K562 (cell line): Measurements from ENCODE around the gene TMEM234. TPM values are rescaled to one million over a fixed set of nuclear protein-coding genes. Genes with fewer than 3 reads are reported as not detected.

Source experiments
- BMI1 ChIP-seq: fragments of 150-350 bp; IDR thresholded peaks from 2 replicates; pipeline ENCODE4 v1.6.1; 2014; ENCODE audit warnings: low read length
- BRD4 ChIP-seq: fragments of 200-600 bp; sonication (generic); IDR thresholded peaks from 2 replicates; pipeline ENCODE4 v1.6.1; 2017; ENCODE audit warnings: inconsistent platforms
- CBX1 ChIP-seq: sonication (generic); IDR thresholded peaks from 2 replicates; pipeline ENCODE4 v1.6.1; 2016; ENCODE audit warnings: antibody characterized with exemption, low read depth, mild to moderate bottlenecking
- EP400 ChIP-seq: fragments of 450-650 bp; IDR thresholded peaks from 2 replicates; pipeline ENCODE4 v1.6.1; 2017; ENCODE audit warnings: antibody characterized with exemption, mild to moderate bottlenecking, moderate library complexity
- ETV6 ChIP-seq, 3 experiments: fragments of 150-350 bp in 1 of 3; sonication (generic) in 1 of 3; formaldehyde crosslinking in 1 of 3; IDR thresholded peaks; 2 replicates each; pipeline versions ENCODE4 v1.6.1 to v1.8.0; 2014 to 2022; ENCODE audit warnings: borderline replicate concordance in 2 of 3, low read depth in 2 of 3, antibody characterized with exemption in 1 of 3, low read length in 1 of 3, mild to moderate bottlenecking in 1 of 3, missing genetic modification reagents in 1 of 3
- GABPB1 ChIP-seq: sonication (generic); formaldehyde crosslinking; IDR thresholded peaks from 2 replicates; pipeline ENCODE4 v1.8.0; 2022; ENCODE audit warnings: mild to moderate bottlenecking, missing genetic modification reagents
- GATA2 ChIP-seq: sonication (generic); formaldehyde crosslinking; IDR thresholded peaks from 2 replicates; pipeline ENCODE4 v1.4.0; 2020; ENCODE audit warnings: mild to moderate bottlenecking, missing genetic modification reagents
- KLF1 ChIP-seq: fragments of 450-650 bp; IDR thresholded peaks from 2 replicates; pipeline ENCODE4 v1.6.1; 2016; ENCODE audit warnings: missing genetic modification characterization, missing compliant biosample characterization
- KLF6 ChIP-seq: fragments of 250-450 bp; sonication (Bioruptor Pico); IDR thresholded peaks from 2 replicates; pipeline ENCODE4 v1.4.0; 2020; ENCODE audit warnings: mild to moderate bottlenecking, moderate library complexity, borderline replicate concordance
- NR4A1 ChIP-seq, 2 experiments: fragments of 250-450 bp in 1 of 2; fragments of 450-650 bp in 1 of 2; sonication (Bioruptor Pico) in 1 of 2; IDR thresholded peaks; 2 replicates each; pipeline versions ENCODE4 v1.4.0 to v1.6.1; 2016 to 2020; ENCODE audit warnings: mild to moderate bottlenecking in 2 of 2, missing compliant biosample characterization in 1 of 2, missing genetic modification characterization in 1 of 2, moderate library complexity in 1 of 2
- PML ChIP-seq: IDR thresholded peaks from 2 replicates; pipeline ENCODE4 v1.6.1; 2012; ENCODE audit warnings: low read length, inconsistent platforms
- PRPF4 ChIP-seq: fragments of 200-400 bp; formaldehyde crosslinking; IDR thresholded peaks from one replicate; pipeline ENCODE4 v1.6.1; 2017; ENCODE audit warnings: low read length, low read depth, mild to moderate bottlenecking; ENCODE audit not compliant: insufficient read depth, poor library complexity, severe bottlenecking
- PURB ChIP-seq: sonication (generic); formaldehyde crosslinking; IDR thresholded peaks from 2 replicates; pipeline ENCODE4 v1.9.0; 2021; ENCODE audit warnings: low read depth, mild to moderate bottlenecking, missing genetic modification reagents
- RBBP5 ChIP-seq: fragments of 200-600 bp; sonication (generic); IDR thresholded peaks from 2 replicates; pipeline ENCODE4 v1.6.1; 2012; ENCODE audit warnings: borderline replicate concordance, mild to moderate bottlenecking, low read length, control low read depth, inconsistent platforms; ENCODE audit not compliant: insufficient read depth, poor library complexity, severe bottlenecking
- RNF2 ChIP-seq: sonication (generic); IDR thresholded peaks from 2 replicates; pipeline ENCODE4 v1.6.1; 2016
- SAP30 ChIP-seq: fragments of 200-600 bp; sonication (generic); IDR thresholded peaks from 2 replicates; pipeline ENCODE4 v1.6.1; 2012; ENCODE audit warnings: borderline replicate concordance, low read depth, mild to moderate bottlenecking, moderate library complexity, low read length, control low read depth, inconsistent platforms; ENCODE audit not compliant: insufficient read depth, poor library complexity, severe bottlenecking
- SLC30A9 ChIP-seq: fragments of 250-450 bp; sonication (Bioruptor Pico); IDR thresholded peaks from 2 replicates; pipeline ENCODE4 v1.8.0; 2022; ENCODE audit warnings: mild to moderate bottlenecking, moderate library complexity
- STAT5A ChIP-seq: IDR thresholded peaks from 2 replicates; pipeline ENCODE4 v1.6.1; 2012; ENCODE audit warnings: low read length, inconsistent platforms, borderline replicate concordance
- STAT5B ChIP-seq: fragments of 250-450 bp; sonication (Bioruptor Pico); IDR thresholded peaks from 2 replicates; pipeline ENCODE4 v1.8.0; 2021; ENCODE audit warnings: mild to moderate bottlenecking, inconsistent platforms
- TRIM24 ChIP-seq, 2 experiments: fragments of 450-650 bp; IDR thresholded peaks; 2 replicates each; pipeline ENCODE4 v1.6.1; 2016
- ZBTB17 ChIP-seq: fragments of 450-650 bp; formaldehyde crosslinking; IDR thresholded peaks from 2 replicates; pipeline ENCODE4 v1.4.0; 2020; ENCODE audit warnings: mild to moderate bottlenecking
- ZKSCAN1 ChIP-seq: fragments of 150-350 bp; IDR thresholded peaks from 2 replicates; pipeline ENCODE4 v1.6.1; 2016; ENCODE audit warnings: low read depth, low read length
- ZNF174 ChIP-seq: fragments of 250-450 bp; sonication (Bioruptor Pico); IDR thresholded peaks from 2 replicates; pipeline ENCODE4 v1.4.0; 2020; ENCODE audit warnings: mild to moderate bottlenecking
- ZNF311 ChIP-seq: fragments of 250-450 bp; sonication (Bioruptor Pico); IDR thresholded peaks from 2 replicates; pipeline ENCODE4 v1.4.0; 2020; ENCODE audit warnings: mild to moderate bottlenecking, moderate library complexity
- ZSCAN29 ChIP-seq: fragments of 450-650 bp; IDR thresholded peaks from 2 replicates; pipeline ENCODE4 v1.6.1; 2017
- polyA plus RNA-seq, 8 experiments: library from polyadenylated mRNA; depleted of rRNA in 4 of 8; stranded (reverse) in 5 of 8; unstranded in 3 of 8; fragments of >200 nt; fragmentation: Nextera tagmentation in 2 of 8; fragmentation: Illumina TruSeq in 1 of 8; extraction: Ambion mirVana in 2 of 8; extraction: Trizol in 1 of 8; gene quantifications; 2 replicates each; pipeline versions ENCODE4 v1.2.1 to v1.2.3, GENCODE V29; 2011 to 2014; ENCODE audit warnings: inconsistent platforms in 1 of 8, missing spikeins in 1 of 8
- total RNA-seq, 7 experiments: library from RNA; depleted of rRNA in 6 of 7; stranded (reverse); fragments of >200 nt in 6 of 7; fragmentation: Illumina TruSeq in 2 of 7; extraction: Trizol in 2 of 7; gene quantifications; 2 replicates each; pipeline versions ENCODE4 v1.2.1 to v1.2.3, GENCODE V29; 2011 to 2021; ENCODE audit warnings: low replicate concordance in 1 of 7
- TF ChIP-seq, protein P1 (sequence below), 2 experiments: fragments of 450-650 bp; conservative IDR thresholded peaks; 2 replicates each; pipeline ENCODE4 v1.6.1; 2017; ENCODE audit warnings: mild to moderate bottlenecking in 2 of 2, moderate library complexity in 2 of 2
- TF ChIP-seq, protein P2 (sequence below): IDR thresholded peaks from 3 replicates; pipeline ENCODE4 v1.6.1; 2011; ENCODE audit warnings: borderline replicate concordance, mild to moderate bottlenecking; ENCODE audit not compliant: insufficient read length, insufficient read depth

Gene TMEM234
- total and polyA plus RNA-seq, 9 of the 15 experiments (the other 6 are each of a cell fraction or from before 2014, with no cell fraction given): 5.0 to 12.9 (median 7.6) TPM

DNA sequence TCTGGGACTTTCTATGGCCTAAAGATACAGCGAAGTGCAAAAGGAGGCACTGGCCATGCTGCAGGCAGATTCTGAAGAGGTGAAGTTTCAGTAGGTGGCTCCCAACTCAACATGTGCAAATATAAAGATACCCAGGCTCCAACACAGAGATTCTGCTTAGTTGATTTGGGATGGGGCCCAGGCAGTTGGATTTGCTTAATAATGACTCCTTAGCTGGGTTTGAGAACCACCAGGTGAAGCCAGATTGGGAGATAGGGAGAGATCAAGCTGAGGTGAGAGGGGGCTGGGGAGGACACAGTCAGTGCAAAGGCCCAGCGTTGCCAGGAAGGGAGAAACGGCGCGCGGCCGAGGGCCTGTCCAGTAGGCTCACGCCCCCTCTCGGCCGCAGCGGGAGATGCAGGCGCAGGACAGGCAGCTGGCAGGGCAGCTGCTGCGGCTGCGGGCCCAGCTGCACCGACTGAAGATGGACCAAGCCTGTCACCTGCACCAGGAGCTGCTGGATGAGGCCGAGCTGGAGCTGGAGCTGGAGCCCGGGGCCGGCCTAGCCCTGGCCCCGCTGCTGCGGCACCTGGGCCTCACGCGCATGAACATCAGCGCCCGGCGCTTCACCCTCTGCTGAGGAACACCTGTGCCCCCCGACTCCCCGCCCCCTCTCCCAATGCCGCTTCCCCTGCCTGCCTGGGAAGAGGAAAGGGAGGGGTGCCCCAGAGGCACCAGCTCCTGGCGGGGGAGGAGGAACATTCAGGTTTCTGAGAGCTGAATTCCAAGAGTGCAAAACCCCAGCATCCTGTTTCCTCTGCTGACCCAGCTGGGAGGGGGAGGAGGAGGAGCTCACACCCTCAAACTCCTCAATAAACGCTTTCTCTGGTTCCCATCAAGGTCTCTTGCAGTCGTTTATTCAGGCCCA is 26.1 kb upstream of the TMEM234 start (continued):
- TF ChIP-seq, protein P1, sequence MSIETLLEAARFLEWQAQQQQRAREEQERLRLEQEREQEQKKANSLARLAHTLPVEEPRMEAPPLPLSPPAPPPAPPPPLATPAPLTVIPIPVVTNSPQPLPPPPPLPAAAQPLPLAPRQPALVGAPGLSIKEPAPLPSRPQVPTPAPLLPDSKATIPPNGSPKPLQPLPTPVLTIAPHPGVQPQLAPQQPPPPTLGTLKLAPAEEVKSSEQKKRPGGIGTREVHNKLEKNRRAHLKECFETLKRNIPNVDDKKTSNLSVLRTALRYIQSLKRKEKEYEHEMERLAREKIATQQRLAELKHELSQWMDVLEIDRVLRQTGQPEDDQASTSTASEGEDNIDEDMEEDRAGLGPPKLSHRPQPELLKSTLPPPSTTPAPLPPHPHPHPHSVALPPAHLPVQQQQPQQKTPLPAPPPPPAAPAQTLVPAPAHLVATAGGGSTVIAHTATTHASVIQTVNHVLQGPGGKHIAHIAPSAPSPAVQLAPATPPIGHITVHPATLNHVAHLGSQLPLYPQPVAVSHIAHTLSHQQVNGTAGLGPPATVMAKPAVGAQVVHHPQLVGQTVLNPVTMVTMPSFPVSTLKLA (conservative IDR thresholded peaks at IDR 0.05): no peak; a peak in 1 of 4 replicates
- TF ChIP-seq KLF6 (CRISPR knock-in tag) (no peak), KLF1 (tag) (no peak), ETV6 (IDR thresholded peaks at IDR 0.05; ENCODE audit: borderline replicate concordance in 1 of 2, low read depth in 2 of 2, low read length in 1 of 2) (no peak), ETV6 (CRISPR knock-in tag; IDR thresholded peaks at IDR 0.05; ENCODE audit: borderline replicate concordance) (no peak), GABPB1 (peak; percentile 56; the same call in 1 of the 2 replicates), STAT5B (CRISPR knock-in tag) (no peak), ZNF174 (CRISPR knock-in tag) (no peak), PML (no peak), BMI1 (no peak), STAT5A (no peak), BRD4 (no peak), PRPF4 (no peak), RBBP5 (no peak), ZKSCAN1 (0 out of 2 replicates have a peak, but pooled peaks have one; percentile 67), TRIM24 (IDR thresholded peaks at IDR 0.05) (peak; percentile 35 to 77; a peak in 2 of 4 replicates), PURB (CRISPR knock-in tag) (no peak), ZSCAN29 (no peak), NR4A1 (CRISPR knock-in tag; IDR thresholded peaks at IDR 0.05) (no peak), NR4A1 (tag; IDR thresholded peaks at IDR 0.05) (no peak), SAP30 (no peak), EP400 (peak; percentile 42; the same call in 1 of the 2 replicates), SLC30A9 (CRISPR knock-in tag) (no peak), GATA2 (peak; percentile 45; the same call in 1 of the 2 replicates), ZBTB17 (no peak), CBX1 (no peak), RNF2 (no peak), ZNF311 (CRISPR knock-in tag) (no peak)
- TF ChIP-seq, protein P2, sequence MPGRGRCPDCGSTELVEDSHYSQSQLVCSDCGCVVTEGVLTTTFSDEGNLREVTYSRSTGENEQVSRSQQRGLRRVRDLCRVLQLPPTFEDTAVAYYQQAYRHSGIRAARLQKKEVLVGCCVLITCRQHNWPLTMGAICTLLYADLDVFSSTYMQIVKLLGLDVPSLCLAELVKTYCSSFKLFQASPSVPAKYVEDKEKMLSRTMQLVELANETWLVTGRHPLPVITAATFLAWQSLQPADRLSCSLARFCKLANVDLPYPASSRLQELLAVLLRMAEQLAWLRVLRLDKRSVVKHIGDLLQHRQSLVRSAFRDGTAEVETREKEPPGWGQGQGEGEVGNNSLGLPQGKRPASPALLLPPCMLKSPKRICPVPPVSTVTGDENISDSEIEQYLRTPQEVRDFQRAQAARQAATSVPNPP: no peak
